ENCODE data around the gene SSBP2.

- no peak for TF ChIP-seq POLR2A (IDR thresholded peaks at IDR 0.05)
- TF ChIP-seq CTCF (IDR thresholded peaks at IDR 0.05) = no peak
- TF ChIP-seq POLR2AphosphoS5 (IDR thresholded peaks at IDR 0.05) = no peak
- TF ChIP-seq EP300 (IDR thresholded peaks at IDR 0.05) = no peak
These were observed 1.7 kb upstream of the SSBP2 start for GRCh38 chr5:81752644-81752963.

All from suprapubic skin (tissue), 4 donors.